ENCODE results near the gene SBNO1.

SBNO1 gene

DNA sequence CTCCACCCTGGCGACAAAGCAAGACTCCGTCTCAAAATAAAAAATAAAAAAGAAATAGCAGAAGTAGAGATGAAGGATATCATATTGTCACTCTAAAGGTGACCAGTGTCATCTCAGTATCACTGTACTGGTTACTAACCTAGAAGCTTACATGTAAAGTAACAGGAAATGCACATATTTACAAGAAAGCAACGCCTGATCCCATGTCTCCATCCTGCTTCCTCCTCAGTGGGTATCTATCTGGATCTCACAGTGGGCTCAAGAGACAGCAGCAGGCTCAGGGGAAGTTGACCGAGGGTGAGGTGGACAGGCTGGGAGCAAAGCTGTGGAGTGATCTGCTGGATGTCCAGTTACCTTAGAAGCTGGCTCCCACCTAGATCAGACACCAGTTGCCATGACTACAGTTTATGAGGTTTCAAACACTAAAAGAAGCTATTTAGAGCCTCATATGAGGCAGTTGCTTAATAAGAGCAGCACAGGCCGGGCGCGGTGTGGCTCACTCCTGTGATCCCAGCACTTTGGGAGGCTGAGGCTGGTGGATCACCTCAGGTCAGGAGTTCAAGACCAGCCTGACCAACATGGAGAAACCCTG is 120.9 kb downstream of the SBNO1 start:
- no peak for DNase-seq

GRCh38 chr12:123242116-123242904 is 122.3 kb downstream of the SBNO1 start:
- DNase-seq = no peak
